ENCODE data around the gene CEP89.
"Not testable (repeated sequence)": the region's sequence is repeated elsewhere in the genome, so short reads cannot be mapped to it uniquely, and the experiment has no call there.

CEP89 gene

DNA sequence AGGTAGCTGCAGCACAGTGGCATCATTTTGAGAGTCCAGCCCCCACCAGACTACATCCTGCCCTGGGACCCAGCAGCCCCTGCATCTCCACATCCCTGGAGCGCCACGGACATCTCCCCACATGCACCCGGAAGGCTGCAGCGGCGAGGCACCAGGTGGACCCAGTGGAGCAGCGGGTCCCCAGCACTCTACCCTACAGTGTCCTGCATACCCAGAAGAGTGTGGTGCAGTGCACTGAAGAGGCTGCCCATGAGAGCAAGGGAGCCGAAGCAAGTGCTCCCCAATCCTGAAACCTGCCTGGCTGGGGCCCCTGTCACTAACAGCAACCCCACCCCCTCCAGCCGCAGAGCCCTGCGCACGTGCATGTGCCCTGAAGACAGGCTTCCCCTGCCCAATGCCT is 80.9 kb downstream of the CEP89 start:
- no peak for DNase-seq

DNA sequence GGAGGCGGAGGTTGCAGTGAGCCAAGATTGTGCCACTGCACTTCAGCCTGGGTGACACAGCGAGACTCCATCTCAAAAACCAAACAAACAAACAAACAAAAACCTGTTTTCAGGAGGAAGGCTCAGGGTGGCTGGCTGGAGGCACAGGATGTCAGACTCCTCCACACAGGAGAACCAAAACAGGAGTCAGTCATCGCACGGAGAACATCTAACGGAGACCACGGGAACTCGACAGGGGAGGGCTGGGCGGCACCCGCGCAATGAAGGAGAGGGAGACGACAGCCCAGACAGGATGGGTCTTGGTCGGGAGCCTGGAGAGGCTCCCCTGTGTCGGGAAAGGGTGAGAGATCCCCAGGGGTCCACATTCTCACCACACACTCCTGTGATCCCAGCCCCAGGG is 81.4 kb downstream of the CEP89 start:
- DNase-seq, result no peak

DNA sequence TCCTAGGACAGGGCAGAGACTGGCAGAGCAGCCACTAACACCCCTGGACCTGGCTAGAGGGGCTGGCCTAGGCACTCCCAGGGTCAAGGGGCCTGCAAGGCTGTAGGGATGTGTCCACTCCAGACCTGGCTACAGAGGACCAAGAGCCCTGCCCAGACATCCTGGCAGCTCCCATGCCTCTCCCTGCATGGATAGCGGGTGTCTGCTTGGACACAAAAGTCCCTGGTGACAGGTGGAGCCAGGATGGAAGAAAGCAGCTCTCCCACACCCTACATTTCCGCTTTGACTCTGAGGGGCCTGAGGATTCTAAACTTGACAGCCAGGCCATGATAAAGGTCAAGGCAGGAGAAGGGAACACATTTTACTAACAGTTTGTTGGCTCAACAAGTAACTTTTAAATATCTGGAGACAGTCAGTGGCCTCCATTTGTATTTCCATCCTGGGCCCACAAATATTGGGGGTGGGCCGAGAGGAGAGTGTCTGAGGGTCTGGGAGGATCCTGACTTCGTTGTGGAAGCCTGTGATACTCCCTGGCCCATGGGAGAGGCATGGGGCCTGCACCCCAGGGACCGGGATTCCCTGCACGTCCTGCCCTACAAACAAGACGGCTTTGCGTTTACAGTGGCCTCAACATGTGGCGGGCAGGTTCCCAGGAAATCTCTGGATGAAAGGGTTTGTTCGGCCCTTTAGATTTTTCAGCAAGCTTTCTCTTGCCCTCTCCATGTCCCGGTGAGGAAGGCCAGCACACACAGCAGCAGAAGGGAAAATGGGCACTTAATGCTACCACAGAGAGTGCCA is 82.4 kb downstream of the CEP89 start:
- DNase-seq, result no peak

DNA sequence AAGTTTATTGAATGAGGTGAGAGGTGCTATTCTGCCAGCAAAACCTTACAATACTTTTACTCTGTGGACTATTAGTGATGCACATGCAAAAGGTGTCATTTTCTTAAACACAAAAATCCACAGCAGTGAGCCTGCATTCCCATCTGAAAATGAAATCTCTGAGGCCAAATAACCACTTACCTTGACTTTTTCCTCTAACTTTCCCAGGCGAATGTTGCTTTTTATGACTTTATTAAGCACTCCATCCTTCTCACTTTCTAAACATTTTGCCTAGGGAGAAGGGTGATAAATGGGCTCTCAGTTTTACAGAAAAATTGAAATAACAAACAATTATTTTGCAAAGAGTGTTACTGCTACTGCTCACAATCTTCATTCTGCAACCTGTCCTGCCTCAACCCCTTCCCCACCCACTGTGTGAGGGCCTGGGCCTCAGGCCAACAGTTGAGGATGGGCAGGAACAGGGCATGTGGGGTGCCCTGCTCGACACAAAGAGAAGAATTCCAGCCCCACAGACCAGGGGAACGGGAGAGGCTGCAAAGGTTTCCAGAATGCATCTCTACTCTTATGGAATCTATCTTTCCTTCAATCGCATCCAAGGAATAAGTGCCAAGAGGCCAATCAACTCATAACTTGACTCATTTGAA is 84.1 kb downstream of the CEP89 start:
- no peak for DNase-seq

DNA sequence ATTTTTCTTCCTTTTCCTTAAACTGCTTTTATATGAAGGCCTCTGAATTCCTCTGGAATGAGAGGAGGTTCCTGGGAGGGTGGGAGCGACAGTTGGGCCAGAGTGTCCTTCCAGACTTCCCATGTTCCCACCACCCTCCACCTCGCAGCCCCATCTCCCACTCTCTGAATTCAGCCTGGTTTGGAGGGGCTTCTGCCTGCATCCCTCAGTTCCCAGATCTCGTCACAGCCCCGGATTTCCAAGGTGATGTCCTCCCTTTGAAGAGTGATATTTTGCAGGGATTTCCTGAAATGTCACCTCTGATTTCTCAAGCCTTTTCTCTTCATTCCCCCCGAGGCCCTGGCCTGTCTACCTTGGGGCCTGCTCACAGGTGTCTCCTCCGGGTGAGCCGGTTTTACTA is 85.5 kb downstream of the CEP89 start:
- DNase-seq, result no peak

DNA sequence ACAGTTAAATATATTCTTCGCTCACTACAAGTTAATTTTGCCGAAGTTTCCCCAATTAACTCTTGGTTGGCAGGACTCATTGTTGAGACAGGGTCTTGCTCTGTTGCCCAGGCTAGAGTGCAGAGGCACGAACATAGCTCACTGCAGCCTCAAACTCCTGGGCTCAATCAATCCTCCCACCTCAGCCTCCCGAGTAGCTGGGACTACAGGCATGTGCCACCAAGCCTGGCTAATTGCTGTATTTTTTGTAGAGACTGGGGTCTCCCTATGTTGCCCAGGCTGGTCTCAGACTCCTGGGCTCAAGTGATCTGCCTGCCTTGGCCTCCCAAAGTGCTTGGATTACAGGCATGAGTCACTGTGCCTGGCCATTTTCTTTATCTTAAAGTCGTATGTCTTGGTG is 86.5 kb downstream of the CEP89 start:
- DNase-seq, result not testable (repeated sequence)

DNA sequence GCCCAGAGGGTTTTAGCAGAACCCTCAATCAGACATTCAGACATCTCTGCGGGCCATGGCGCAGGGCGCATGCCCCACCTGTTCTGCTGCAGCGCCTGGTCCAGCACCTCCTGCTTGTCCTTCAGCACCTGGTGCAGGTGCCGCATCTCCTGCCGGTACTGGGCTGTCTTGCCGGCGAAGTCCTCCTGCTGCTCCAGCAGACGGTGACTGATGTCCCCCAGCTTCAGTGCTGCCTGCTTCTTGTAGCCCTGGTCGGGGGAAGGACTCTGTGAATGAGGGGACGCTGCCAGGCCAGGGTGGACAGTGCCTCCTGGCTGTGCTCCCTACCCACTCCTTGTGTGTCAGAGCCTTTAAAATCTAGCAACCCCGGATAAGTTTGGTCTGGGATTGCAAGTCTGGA is 90.0 kb downstream of the CEP89 start:
- DNase-seq, result no peak

DNA sequence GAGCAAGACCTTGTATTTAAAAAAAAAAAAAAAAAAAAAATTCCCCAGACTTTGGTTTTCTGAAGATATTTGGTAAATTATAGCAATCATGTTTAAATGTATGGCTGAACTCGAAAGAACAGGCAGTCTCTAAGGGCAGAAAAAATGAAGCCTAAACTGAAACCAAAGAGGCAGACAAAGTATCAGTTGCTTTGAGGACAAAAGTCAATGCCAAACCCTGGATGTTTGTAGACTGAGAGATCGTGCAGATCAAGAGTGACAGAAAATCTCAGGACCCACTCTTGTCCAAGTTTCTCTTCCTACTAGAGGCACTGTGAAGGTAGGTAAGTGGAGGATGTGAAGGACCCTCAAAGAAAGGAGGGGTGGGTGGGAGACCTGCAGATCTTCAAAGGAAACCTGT is 91.1 kb downstream of the CEP89 start:
- DNase-seq, result no peak

DNA sequence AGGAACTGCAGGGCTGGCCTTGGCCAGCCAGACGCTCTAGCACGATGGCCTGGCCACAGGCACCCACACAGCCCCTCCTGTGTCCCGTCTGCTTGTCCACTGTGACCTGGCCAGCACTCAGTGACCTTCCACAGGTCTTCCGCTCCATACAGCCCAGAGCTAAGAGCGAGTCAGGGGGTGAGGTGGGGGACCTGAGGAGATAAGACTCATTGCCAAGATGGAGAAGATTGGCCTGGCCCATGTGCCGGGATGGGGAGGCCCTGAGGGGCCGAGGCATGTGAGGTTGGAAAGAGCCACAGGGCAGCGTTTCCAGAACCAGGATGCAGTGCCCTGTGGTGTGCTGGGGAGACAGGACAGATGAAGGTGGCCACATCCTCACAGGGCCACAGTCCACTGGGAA is 92.0 kb downstream of the CEP89 start:
- DNase-seq, result no peak

DNA sequence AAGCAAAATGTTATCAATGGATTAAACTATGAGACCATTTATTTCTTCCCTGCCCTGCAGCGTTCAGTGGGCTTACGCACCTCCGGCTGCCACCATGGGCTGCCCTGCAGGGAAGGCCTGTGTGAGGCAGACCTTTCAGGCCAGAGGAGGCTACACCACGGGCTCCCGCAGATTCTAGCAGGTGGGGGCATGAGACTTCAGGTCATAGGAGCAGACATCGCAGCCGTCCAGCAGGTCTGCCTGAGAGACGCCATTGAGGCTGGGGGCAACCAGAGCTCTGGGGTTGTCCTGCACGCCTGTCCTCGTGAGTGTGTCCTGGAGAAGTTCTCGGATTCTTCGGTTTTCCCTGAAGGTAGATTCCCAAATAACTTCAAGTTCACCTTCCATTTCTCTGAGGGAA is 92.8 kb downstream of the CEP89 start:
- DNase-seq, result no peak

DNA sequence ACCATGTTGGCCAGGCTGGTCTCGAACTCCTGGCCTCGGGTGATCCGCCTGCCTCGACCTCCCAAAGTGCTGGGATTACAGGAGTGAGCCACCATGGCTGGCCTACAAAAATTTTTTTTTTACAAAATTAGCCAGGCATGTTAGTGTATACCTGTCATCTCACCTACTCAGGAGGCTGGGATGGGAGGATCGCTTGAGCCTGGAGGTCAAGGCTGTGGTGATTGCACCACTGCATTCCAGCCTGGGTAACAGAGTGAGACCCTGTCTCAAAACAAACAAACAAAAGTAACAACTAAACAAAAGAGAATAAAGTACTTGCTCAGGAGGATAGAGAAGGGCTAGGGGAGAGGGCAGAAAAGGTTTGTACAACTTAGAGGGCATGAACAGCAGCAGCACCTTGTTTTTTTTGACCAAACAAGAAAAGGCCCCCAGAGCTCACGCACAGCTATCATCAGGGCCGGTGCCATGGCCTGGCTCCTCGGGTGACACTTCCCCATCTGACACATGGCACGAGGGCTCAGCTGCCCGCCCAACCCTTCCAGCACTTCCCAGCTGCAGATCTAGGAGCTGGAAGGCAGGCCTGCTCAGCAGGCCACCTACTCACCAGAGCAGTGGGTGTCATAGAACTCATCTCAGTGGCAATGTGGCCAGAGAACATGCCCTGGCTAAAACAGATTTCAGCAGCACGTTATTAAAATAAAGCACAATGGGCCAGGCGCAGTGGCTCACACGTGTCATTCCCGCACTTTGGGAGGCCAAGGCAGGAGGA is 93.6 kb downstream of the CEP89 start:
- no peak for DNase-seq

DNA sequence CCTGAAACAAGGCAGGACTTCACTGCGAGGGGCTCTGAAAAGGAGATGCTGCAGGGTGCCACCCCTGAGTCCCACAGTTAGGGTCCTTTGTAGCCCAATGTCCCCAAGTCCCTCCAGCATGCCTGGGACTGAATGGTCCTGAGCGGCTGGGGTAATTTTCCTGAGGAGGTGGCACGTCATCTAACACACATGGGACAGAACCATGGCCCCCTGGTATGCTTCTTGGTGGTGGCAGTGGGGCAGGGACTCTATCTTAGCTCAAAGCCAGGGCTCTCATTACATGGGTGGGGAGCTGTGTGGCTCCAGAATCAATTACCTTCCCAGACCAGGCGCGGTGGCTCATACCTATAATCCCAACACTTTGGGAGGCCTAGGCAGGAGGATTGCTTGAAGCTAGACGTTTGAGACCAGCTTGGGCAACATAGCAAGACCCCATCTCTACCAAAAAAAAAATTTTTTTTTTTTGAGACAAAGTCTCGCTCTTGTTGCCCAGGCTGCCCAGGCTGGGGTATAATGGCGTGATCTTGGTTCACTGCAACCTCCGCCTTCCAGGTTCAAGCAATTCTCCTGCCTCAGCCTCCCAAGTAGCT is 94.3 kb downstream of the CEP89 start:
- DNase-seq, result no peak

DNA sequence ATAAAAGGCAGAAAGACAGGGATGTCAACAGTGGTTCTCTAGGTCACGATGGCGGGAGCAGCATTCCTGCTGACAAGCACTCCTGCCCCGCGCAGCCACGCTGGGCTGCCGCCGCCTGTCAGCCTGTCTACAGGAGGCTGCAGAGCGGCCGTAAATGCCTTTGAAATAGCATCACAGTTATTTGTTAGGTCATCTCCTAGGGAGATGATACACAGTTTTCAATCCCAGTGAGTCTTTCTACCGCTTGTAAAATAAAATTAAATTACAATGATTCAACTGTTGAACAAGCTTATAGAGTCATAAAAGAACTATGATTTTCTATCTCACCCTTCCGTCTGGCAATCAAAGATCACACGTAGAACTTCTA is 94.9 kb downstream of the CEP89 start:
- DNase-seq, result no peak

DNA sequence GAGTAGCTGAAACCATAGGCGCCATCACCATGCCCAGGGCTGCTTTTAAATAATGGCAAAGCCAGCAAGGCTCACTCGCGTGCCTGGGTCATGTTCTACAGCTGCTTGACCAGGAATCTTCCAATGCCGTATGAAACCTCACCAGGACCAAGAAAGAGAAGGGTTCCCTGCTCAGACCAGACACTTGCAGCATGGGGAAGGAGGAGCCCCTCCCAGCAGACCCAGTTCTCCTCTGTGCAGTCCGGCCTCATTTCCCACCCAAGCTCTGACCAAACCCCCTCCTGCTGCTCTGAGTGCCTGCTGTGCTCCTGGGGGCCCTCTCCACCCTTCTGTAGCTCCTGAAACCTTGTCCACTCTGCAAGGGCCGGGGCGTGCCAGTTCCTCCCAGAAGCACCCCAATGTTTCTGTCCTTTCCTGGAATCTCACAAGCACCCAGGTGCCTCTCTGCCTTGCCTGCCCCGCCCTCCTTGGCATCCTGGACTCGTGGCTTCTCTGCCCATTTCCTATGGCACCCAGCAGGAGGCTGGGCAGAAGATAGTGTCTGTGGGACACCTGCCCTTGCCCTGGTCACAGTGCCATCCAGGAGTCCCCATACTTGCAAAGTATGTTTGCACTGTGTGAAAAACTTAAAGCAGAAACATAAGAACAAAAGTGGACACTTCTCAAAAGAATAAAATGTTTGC is 95.4 kb downstream of the CEP89 start:
- DNase-seq, result no peak

DNA sequence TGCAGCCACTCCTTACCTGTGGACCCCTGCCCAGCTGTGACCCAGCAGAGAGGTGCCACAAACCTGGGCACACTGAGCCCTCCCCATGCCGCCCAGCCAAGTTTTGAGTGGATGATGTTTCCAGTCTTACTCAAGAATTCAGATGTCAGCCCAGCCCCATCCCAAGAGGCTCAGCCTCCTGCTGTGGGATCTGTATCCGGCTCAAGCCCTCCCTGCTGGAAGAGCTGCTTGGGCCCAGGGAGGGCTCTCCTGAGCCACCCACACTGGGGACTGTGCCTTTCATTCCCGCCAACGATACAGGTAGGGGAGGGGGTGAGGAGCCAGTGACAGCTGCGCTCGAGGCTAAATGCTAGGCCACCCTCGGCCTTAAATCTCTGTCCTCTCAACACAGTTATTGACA is 96.3 kb downstream of the CEP89 start:
- no peak for DNase-seq

DNA sequence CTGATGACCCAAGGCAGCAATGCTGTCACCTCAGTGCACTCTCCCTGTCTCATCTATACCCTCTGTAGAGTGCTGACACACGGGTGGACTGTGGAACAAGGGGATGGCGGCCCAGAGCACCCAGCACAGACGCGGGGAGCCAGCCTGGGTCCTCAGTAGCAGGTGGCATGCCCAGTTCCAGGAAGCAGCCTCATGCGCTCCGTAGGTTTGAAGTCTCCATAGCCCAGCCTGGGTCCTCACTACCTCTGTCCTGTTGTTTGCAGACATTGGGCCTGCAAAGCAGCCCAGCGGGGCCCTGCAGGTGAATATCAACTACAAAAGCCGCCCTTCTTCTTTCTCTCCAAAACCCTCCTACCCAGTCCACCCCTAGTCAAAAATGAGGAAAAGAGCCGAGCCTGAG is 97.2 kb downstream of the CEP89 start:
- DNase-seq, result no peak

DNA sequence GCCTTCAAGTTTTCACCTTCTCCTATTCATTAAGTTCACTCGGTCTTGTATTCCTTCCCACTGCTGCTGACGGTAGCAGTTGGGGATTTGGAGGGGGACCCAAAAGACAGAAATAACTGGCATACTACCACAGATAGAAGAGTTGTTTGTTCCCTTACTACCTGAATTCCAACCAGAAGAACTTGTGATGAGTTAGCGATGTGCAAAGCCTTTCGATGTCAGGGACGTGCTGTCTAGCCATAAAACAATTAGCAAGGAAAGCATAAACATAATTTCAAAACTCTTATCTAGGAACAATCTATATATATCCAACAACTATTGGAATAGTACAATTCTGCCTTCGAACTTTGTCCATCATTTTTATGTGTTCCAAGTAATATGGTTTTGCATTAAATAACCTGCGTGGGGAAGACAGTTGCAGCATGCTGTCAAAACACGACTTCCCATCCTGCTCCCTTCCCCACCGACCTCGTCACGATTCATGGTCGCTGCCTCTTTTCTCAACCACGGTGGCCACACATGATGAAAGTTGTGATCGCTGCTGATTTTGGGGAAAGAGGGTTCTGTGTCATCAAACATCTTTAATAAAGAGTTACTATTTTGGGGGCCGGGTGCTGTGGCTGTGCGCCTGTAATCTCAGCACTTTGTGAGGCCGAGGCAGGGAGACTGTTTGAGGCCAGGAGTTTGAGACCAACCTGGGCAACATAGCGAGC is 98.4 kb downstream of the CEP89 start:
- DNase-seq, result no peak

DNA sequence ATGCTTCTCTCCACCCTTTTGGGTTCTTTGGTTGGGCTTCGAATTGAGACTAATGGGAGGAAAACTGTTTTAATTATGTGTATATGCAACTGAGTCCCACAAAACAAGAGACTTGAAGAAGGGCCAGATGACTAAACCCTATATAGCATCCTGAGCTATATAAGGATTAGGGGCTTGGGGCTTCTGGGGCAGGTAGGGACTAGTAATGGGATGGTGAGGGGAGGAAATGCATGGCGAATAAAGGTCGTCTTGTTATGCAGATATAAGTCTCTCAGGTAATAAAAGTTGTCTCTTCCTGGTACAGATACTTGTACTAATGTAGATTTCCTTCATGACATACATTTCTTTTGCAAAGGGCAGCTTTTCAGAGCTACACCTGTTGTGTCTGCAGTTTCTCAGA is 99.4 kb downstream of the CEP89 start:
- DNase-seq, result no peak

DNA sequence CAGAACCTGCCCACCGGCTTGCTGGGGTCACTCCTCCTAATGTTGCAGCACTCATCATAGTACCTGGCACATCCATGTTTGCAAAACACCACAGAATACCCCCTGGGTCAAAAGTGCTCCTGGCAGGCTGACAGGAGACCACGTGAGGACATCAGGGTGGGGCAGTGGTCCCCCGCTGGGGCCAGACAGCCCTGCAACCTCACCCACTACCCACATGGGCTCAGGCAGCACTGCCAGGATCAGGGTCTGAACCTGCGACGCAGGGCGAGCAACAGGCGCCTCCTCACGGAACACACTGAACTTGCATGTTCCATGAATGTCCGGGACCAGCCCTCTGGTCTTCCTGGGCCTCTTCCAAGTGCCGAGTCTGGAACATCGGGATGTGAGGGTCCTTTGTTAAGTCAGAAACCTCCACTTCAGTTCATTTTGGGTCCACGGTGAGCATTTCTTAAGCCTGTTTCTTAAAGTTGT is 100.7 kb downstream of the CEP89 start:
- no peak for DNase-seq

DNA sequence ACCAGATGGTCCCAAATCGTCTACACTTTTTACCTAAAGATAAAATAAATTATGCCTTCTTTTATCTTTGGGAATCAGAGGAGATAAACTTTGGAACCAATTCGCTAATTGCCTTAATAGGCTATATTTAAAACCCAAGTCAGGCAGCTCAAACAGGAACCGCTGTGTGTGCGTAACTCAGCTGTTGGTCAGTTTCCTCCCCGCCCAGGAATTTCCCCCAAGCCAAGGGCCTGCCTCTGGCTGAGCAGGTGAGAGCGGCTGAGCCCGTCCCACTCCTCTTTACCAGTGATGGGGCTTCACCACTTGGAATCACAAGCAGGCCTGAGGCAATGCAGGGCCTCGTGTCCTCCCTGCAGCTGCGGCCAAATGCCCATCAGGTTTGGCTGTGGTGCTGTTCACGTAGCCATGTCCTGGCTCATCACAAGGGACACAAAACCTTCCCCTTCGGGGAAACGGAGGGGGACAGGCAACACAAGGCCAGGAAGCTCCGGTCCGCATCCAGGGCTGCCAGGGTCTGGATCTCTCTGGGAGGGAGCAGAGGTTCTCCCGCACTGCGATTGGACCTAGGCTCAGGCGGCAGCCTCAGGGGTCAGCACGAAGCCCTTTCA is 101.7 kb downstream of the CEP89 start:
- DNase-seq, result no peak

DNA sequence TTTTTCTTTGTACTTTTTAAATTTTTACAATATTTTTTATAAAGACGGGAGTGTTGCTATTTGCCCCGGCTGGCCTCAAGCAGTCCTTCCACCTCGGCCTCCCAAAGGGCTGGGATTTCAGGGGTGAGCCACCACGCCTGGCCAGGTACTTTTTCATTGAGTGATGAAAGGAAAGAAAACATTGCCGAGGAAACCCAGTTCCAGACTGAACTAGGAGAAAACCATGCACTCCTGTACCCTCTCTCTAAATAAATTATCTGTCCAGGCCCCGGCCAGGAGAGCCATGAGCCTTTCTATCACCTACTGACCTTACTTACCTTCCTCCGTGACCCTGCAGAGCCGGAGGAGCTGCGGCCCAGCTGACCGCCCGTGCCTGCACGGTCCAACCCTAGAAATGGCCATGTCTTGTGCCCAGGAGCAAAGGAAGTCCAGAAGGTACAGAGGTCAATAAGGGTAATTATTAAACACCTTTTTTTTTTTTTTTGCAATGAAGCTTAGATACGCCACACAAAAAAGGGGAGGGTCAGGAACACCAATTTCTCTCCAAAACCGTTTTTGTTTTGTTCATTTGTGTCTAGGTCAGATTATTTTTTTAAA is 102.3 kb downstream of the CEP89 start, which contains the start of gene SLC7A9:
Gene SLC7A9, minus strand, starts transcription at position 399 of the 597 bp plus-strand sequence. CDS start 1,233 bp downstream, outside the sequence.
- DNase-seq, result no peak

All from NCI-H526 treated with DMSO at 0.1 percent for 48 hours (cell line).